DND-41 (cell line): Measurements from ENCODE around the gene PUS7L.

ENCODE experiments used
- CTCF ChIP-seq: IDR thresholded peaks from 2 replicates; pipeline ENCODE4 v1.5.1; 2012; ENCODE audit warnings: borderline replicate concordance, low read length, moderate library complexity, mild to moderate bottlenecking; ENCODE audit not compliant: poor library complexity, severe bottlenecking; ENCODE audit errors: extremely low read depth
- EZH2 ChIP-seq: IDR thresholded peaks from 3 replicates; pipeline ENCODE4 v1.6.1; 2012; ENCODE audit warnings: borderline replicate concordance, low read depth, mild to moderate bottlenecking, moderate library complexity, low read length, inconsistent platforms; ENCODE audit not compliant: severe bottlenecking

GRCh38 chr12:43737646-43738045 lies 20.9 kb downstream of the PUS7L start:
- TF ChIP-seq CTCF, result no peak
- no peak for TF ChIP-seq EZH2
